ENCODE measurements around the gene RIPK3.

RIPK3 gene

GRCh38 chr14:24309538-24310264, 30.1 kb downstream of the RIPK3 start, which contains the start of gene LTB4R2:
Gene LTB4R2 (plus strand): TSS chr14:24310140. CDS start chr14:24310665, 525 bp downstream.
- DNase-seq (ENCODE audit: extremely low spot score, insufficient read length, low read depth) (no peak), FAIRE-seq (no peak)

GRCh38 chr14:24308342-24309124, 31.3 kb downstream of the RIPK3 start:
- DNase-seq (ENCODE audit: extremely low spot score, insufficient read length, low read depth), result no peak
- no peak for FAIRE-seq

- FAIRE-seq, result peak; percentile 84
- DNase-seq (ENCODE audit: extremely low spot score, insufficient read length, low read depth), result no peak
These were observed 32.0 kb downstream of the RIPK3 start, which contains the start of gene CIDEB for GRCh38 chr14:24307575-24308341. Gene CIDEB (minus strand): TSS chr14:24307977. CDS start chr14:24307858, 119 bp downstream.

GRCh38 chr14:24307156-24307574, 32.6 kb downstream of the RIPK3 start:
- DNase-seq (ENCODE audit: extremely low spot score, insufficient read length, low read depth), result no peak
- FAIRE-seq, result no peak

- DNase-seq (ENCODE audit: extremely low spot score, insufficient read length, low read depth) (no peak), FAIRE-seq (no peak)
These were observed 35.8 kb downstream of the RIPK3 start for GRCh38 chr14:24304019-24304387.

- FAIRE-seq, result no peak
These were observed 39.3 kb downstream of the RIPK3 start for GRCh38 chr14:24300326-24300980.

GRCh38 chr14:24299255-24300191, 40.3 kb downstream of the RIPK3 start, which contains the start of the genes DHRS1 and NOP9:
Gene DHRS1 (minus strand): TSS chr14:24299780. CDS start chr14:24299106, 674 bp downstream.
Gene NOP9 (plus strand): TSS chr14:24299850. CDS start chr14:24299955, 105 bp downstream.
- FAIRE-seq (peak; percentile 94), DNase-seq (ENCODE audit: extremely low spot score, insufficient read length, low read depth) (peak; percentile 96)

More at GRCh38 chr14:24300326-24300980, 39.3 kb downstream of the RIPK3 start:
- DNase-seq (ENCODE audit: extremely low spot score, insufficient read length, low read depth), result no peak

GRCh38 chr14:24298892-24299254, 40.9 kb downstream of the RIPK3 start:
- no peak for DNase-seq (ENCODE audit: extremely low spot score, insufficient read length, low read depth)
- FAIRE-seq, result no peak

GRCh38 chr14:24297190-24297964, 42.4 kb downstream of the RIPK3 start:
- FAIRE-seq (no peak), DNase-seq (ENCODE audit: extremely low spot score, insufficient read length, low read depth) (no peak)

GRCh38 chr14:24296341-24297157, 43.2 kb downstream of the RIPK3 start:
- FAIRE-seq, result peak; percentile 95

GRCh38 chr14:24293525-24293924, 46.3 kb downstream of the RIPK3 start:
- no peak for DNase-seq (ENCODE audit: extremely low spot score, insufficient read length, low read depth)
- FAIRE-seq, result no peak

More at GRCh38 chr14:24296341-24297157, 43.2 kb downstream of the RIPK3 start:
- DNase-seq (ENCODE audit: extremely low spot score, insufficient read length, low read depth), result peak; percentile 69

- no peak for DNase-seq (ENCODE audit: extremely low spot score, insufficient read length, low read depth)
- FAIRE-seq, result no peak
These were observed 47.5 kb downstream of the RIPK3 start for GRCh38 chr14:24292118-24292807.

- no peak for DNase-seq (ENCODE audit: extremely low spot score, insufficient read length, low read depth)
- FAIRE-seq, result no peak
These were observed 48.2 kb downstream of the RIPK3 start for GRCh38 chr14:24291446-24292117.

- DNase-seq (ENCODE audit: extremely low spot score, insufficient read length, low read depth) (no peak), FAIRE-seq (no peak)
These were observed 49.0 kb downstream of the RIPK3 start for GRCh38 chr14:24290746-24291145.

- no peak for DNase-seq (ENCODE audit: extremely low spot score, insufficient read length, low read depth)
- no peak for FAIRE-seq
These were observed 50.0 kb downstream of the RIPK3 start for GRCh38 chr14:24289649-24290280.

All from GM18507 (cell line).